Thyroid gland (tissue), 4 donors: ENCODE results near the gene SORCS2. TPM values are rescaled to one million over a fixed set of nuclear protein-coding genes. Genes with fewer than 3 reads are reported as not detected.

Source experiments
- DNase-seq, 2 donors: peaks; one replicate each; pipeline ENCODE4 v3.0.0-alpha.2; 2019
- H3K27ac ChIP-seq, 3 donors: fragments of 200-600 bp; sonication (generic); 1 replicate in 2 of 3; 2 replicates in 1 of 3; pipeline ENCODE4 v1.5.1; 2016 to 2019; ENCODE audit warnings: mild to moderate bottlenecking in 1 of 3, moderate library complexity in 1 of 3
- H3K27me3 ChIP-seq: fragments of 200-600 bp; sonication (generic); one replicate; pipeline ENCODE4 v1.5.1; 2019
- H3K36me3 ChIP-seq, 2 donors: fragments of 200-600 bp; sonication (generic); one replicate each; pipeline ENCODE4 v1.5.1; 2016 to 2019
- H3K4me1 ChIP-seq, 2 donors: fragments of 200-600 bp; sonication (generic); one replicate each; pipeline ENCODE4 v1.5.1; 2017 to 2019
- H3K4me3 ChIP-seq, 3 donors: fragments of 200-600 bp; sonication (generic); replicated peaks in 1 of 3; 1 replicate in 2 of 3; 2 replicates in 1 of 3; pipeline ENCODE4 v1.5.1; 2016; ENCODE audit warnings: mild to moderate bottlenecking in 1 of 3
- H3K9me3 ChIP-seq: fragments of 200-600 bp; sonication (generic); one replicate; pipeline ENCODE4 v1.5.1; 2017
- POLR2A ChIP-seq, 2 donors: fragments of 450-650 bp; IDR thresholded peaks; one replicate each; pipeline ENCODE4 v1.6.1; 2017; ENCODE audit warnings: antibody characterized with exemption in 2 of 2, mild to moderate bottlenecking in 2 of 2, moderate library complexity in 1 of 2
- WGBS, 2 donors: methylation state at CpG; one replicate each; pipeline ENCODE4 v1.1.5; 2017; 5-methylcytosine and 5-hydroxymethylcytosine counted together
- intact Hi-C: fragments of 100-400 bp; cut with DNase I; formaldehyde crosslinking; loops from one replicate; pipeline ENCODE4 v1.15.1; 2023
- total RNA-seq, 4 donors: library from RNA; depleted of rRNA; stranded (reverse); fragments of >200 nt; gene quantifications; one replicate each; pipeline ENCODE4 v1.2.3, GENCODE V29; 2016
- TF ChIP-seq, protein P1 (sequence below), 6 experiments: fragments of 200-600 bp in 3 of 6; fragments of 450-650 bp in 3 of 6; sonication (generic) in 3 of 6; IDR thresholded peaks; one replicate each; pipeline ENCODE4 v1.5.1; 2016 to 2019; ENCODE audit warnings: antibody characterized with exemption in 6 of 6, mild to moderate bottlenecking in 2 of 6, inconsistent platforms in 1 of 6, moderate library complexity in 1 of 6

The SORCS2 gene
- total RNA-seq, 4 donors from 2014 or later = 1.7 to 13.6 (median 3.6) TPM

DNA sequence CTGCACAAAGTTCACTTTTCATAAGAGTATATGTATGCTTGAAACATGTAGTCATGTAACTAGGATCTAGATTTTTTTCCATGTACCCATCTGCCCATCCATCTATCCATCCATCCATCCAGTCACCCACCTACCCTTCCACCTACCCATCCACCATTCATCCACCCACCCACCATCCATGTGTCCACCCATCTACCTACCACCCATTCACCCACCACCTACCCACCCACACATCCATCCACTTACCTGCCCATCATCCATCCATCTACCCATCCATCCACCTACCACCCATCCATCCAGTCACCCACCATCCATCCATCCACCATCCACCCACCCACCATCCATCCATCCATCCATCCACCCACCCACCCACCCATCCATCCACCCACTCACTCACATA lies 364.2 kb downstream of the SORCS2 start:
- intact Hi-C loops = no loop called here
- no peak for DNase-seq
- Histone ChIP-seq H3K36me3 (no peaks in the 10 kb centered on the region), H3K4me3 (no peak overlapping the region), H3K4me1 (no peaks in the 10 kb centered on the region), H3K27me3 (no peaks in the 10 kb centered on the region), H3K9me3 (no peaks in the 10 kb centered on the region), H3K27ac (no peak overlapping the region)
- TF ChIP-seq, protein P1, sequence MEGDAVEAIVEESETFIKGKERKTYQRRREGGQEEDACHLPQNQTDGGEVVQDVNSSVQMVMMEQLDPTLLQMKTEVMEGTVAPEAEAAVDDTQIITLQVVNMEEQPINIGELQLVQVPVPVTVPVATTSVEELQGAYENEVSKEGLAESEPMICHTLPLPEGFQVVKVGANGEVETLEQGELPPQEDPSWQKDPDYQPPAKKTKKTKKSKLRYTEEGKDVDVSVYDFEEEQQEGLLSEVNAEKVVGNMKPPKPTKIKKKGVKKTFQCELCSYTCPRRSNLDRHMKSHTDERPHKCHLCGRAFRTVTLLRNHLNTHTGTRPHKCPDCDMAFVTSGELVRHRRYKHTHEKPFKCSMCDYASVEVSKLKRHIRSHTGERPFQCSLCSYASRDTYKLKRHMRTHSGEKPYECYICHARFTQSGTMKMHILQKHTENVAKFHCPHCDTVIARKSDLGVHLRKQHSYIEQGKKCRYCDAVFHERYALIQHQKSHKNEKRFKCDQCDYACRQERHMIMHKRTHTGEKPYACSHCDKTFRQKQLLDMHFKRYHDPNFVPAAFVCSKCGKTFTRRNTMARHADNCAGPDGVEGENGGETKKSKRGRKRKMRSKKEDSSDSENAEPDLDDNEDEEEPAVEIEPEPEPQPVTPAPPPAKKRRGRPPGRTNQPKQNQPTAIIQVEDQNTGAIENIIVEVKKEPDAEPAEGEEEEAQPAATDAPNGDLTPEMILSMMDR (IDR thresholded peaks at IDR 0.05) = no peak

DNA sequence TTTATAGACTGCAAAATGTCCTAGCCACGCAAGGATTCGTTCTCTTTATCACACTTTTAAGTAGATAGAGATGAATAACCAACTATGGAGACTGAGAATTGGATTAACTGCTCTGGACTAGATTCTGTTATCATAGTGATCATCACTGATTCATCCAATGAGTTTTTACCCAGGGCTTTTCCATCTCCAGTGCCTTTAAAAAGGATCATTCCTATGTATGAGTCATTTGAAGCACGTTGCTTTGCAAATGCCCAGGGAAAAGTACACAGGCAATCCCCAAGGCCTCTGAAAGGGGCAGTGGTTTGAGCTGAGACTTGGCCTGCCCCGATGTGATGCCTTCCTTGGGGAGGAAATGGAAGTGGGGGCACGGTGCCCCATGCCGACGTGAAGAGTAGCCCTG lies 365.1 kb downstream of the SORCS2 start:
- TF ChIP-seq, protein P1 (IDR thresholded peaks at IDR 0.05) = no peak
- WGBS, 2 donors = 77 to 84% methylated on average over 7 of the region's 7 CpGs
- intact Hi-C loops = no loop called here
- Histone ChIP-seq H3K9me3 (no peaks in the 10 kb centered on the region), H3K36me3 (no peaks in the 10 kb centered on the region), H3K27ac (no peak overlapping the region), H3K4me1 (no peaks in the 10 kb centered on the region), H3K4me3 (no peak overlapping the region), H3K27me3 (no peaks in the 10 kb centered on the region)
- DNase-seq = no peak

DNA sequence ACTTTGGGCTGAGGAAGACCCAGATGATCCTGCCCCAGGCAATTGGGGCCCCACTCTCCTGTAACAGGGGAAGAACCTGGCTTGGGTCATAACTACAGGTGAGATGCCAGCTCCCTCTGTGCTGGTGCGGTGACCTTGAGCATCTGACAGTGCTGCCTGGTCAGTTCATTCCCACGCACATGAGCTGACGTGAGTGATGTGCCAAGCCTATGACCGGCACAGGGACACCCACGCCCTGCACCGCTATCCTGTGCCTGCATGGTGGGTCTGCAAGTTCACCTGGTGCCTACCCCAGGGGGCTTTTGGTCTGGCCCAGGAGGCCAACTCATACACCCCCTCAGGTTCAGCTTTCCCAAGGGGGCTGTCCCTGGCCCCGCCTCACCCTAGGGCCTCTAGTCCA lies 366.1 kb downstream of the SORCS2 start:
- no peak for TF ChIP-seq POLR2A (IDR thresholded peaks at IDR 0.05)
- TF ChIP-seq, protein P1 (IDR thresholded peaks at IDR 0.05) = no peak
- Histone ChIP-seq H3K4me3 (no peak overlapping the region), H3K27me3 (no peaks in the 10 kb centered on the region), H3K4me1 (no peaks in the 10 kb centered on the region), H3K27ac (no peak overlapping the region), H3K9me3 (no peaks in the 10 kb centered on the region), H3K36me3 (no peaks in the 10 kb centered on the region)
- no peak for DNase-seq
- 92 to 100% methylated on average over 1 to 6 of the region's 7 CpGs for WGBS, 2 donors
- intact Hi-C loops = no loop called here

DNA sequence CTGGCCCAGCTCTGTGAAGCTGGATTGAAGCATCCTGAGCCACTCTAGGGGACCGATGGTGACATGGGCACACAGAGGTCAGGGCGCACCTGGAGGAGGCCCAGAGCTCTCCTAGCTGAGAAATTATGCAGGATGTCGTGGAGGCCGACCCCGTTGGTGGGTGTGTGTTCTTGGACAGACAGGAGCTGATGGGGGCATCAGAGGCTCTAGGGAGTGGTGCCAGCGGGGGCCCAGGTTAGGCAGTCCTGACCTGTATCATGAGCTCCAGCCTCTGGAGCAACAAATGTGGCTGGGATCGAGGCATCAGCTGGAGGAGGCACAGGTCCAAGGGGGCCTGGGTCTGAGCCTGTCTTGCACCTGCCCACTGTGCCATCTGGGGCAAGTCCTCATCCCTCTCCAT lies 367.0 kb downstream of the SORCS2 start:
- Histone ChIP-seq H3K27ac (no peak overlapping the region), H3K36me3 (no peaks in the 10 kb centered on the region), H3K9me3 (no peaks in the 10 kb centered on the region), H3K27me3 (no peaks in the 10 kb centered on the region), H3K4me3 (no peak overlapping the region), H3K4me1 (no peaks in the 10 kb centered on the region)
- intact Hi-C loops = no loop called here
- TF ChIP-seq, protein P1 (IDR thresholded peaks at IDR 0.05) = no peak
- TF ChIP-seq POLR2A (IDR thresholded peaks at IDR 0.05) = no peak
- WGBS, 2 donors = 92 to 97% methylated on average over 4 to 6 of the region's 7 CpGs
- DNase-seq = no peak

DNA sequence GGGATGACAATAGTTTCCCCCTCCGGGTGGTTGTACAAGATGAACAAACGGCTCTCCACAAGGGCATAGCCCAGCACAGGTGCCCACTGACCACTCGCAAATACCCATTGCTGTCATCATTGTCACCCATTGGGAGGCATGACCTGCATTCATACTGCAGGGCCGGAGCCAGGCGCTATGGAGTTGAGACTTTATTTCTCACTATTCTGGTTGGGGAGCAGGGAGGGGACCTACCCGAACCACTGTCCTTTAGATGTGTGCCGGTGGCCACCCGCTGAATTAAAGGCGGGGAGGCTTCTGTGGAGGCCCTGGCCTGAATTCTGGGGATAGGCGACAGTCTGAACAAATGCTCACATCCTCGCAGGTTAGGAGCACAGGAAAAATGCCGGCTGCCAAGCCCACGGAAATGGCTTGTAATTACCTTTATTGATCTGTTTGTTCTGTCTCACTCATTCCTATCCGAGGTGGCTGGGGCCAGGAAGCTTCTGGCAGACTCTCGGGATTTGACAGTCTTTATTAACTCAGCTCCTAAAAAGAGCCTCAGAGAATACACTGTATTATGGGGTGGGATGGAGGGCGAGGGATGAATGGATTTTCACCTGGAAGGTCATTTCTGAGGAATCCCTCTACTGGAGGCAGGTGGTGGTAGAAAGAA lies 367.5 kb downstream of the SORCS2 start:
- Histone ChIP-seq H3K27ac (no peak overlapping the region), H3K27me3 (no peaks in the 10 kb centered on the region), H3K4me3 (no peak overlapping the region), H3K9me3 (no peaks in the 10 kb centered on the region), H3K4me1 (no peaks in the 10 kb centered on the region), H3K36me3 (no peaks in the 10 kb centered on the region)
- no peak for TF ChIP-seq POLR2A (IDR thresholded peaks at IDR 0.05)
- TF ChIP-seq, protein P1 (IDR thresholded peaks at IDR 0.05) = no peak
- 87 to 90% methylated on average over 13 to 16 of the region's 16 CpGs for WGBS, 2 donors
- no peak for DNase-seq
- intact Hi-C loops = no loop called here
